HEK293 (cell line): ENCODE data around the gene ARMH2.

ENCODE experiments used
- CTCF ChIA-PET: fragments of 350-600 bp; formaldehyde crosslinking; extraction: SDS; loops from one replicate; lab custom pipeline; 2021; ENCODE audit warnings: antibody characterized with exemption; lab: Yijun Ruan, JAX
- POLR2A ChIA-PET: fragments of 300-600 bp; formaldehyde crosslinking; extraction: SDS; loops from one replicate; lab custom pipeline; 2020; ENCODE audit warnings: antibody characterized with exemption, inconsistent platforms; lab: Yijun Ruan, JAX
- H3K27ac ChIP-seq: fragments of 200-500 bp; sonication (Bioruptor generic); 2 replicates; pipeline ENCODE4 v1.5.1; 2014; ENCODE audit warnings: low read depth, low read length, control low read depth, inconsistent platforms; ENCODE audit errors: extremely low read depth
- H3K36me3 ChIP-seq, 2 experiments: fragments of 200-500 bp in 1 of 2; sonication (Bioruptor generic) in 1 of 2; 1 replicate in 1 of 2; 2 replicates in 1 of 2; pipeline ENCODE4 v1.5.1; 2014 to 2017; ENCODE audit warnings: inconsistent platforms in 2 of 2, low read length in 2 of 2; ENCODE audit not compliant: control insufficient read depth in 2 of 2, insufficient read depth in 1 of 2
- H3K4me1 ChIP-seq: fragments of 200-500 bp; sonication (Bioruptor generic); 2 replicates; pipeline ENCODE4 v1.5.1; 2014; ENCODE audit warnings: mild to moderate bottlenecking, low read length, inconsistent platforms; ENCODE audit not compliant: control insufficient read depth, insufficient read depth
- H3K4me3 ChIP-seq: 2 replicates; pipeline ENCODE4 v1.5.1; 2011; ENCODE audit warnings: low read depth, mild to moderate bottlenecking, control low read depth, low read length, moderate library complexity
- H3K9me3 ChIP-seq: fragments of 200-500 bp; sonication (Bioruptor generic); 2 replicates; pipeline ENCODE4 v1.5.1; 2014; ENCODE audit warnings: low read depth, low read length, inconsistent platforms; ENCODE audit not compliant: control insufficient read depth, insufficient read depth
- GFI1B ChIP-seq: fragments of 450-650 bp; formaldehyde crosslinking; IDR thresholded peaks from 2 replicates; pipeline ENCODE4 v1.5.1; 2016; ENCODE audit warnings: missing biosample characterization, missing genetic modification characterization
- HOXA7 ChIP-seq: sonication (generic); formaldehyde crosslinking; IDR thresholded peaks from 2 replicates; pipeline ENCODE4 v1.8.1; 2022; ENCODE audit warnings: missing genetic modification reagents, borderline replicate concordance
- PATZ1 ChIP-seq: fragments of 450-650 bp; formaldehyde crosslinking; IDR thresholded peaks from 2 replicates; pipeline ENCODE4 v1.5.1; 2016; ENCODE audit warnings: missing biosample characterization, missing genetic modification characterization
- PRDM4 ChIP-seq: fragments of 450-650 bp; formaldehyde crosslinking; IDR thresholded peaks from 2 replicates; pipeline ENCODE4 v1.5.1; 2017; ENCODE audit warnings: missing biosample characterization, missing genetic modification characterization
- SETDB1 ChIP-seq: IDR thresholded peaks from one replicate; pipeline ENCODE4 v1.6.1; 2017; ENCODE audit warnings: mild to moderate bottlenecking, low read length, moderate library complexity, mixed read lengths; ENCODE audit not compliant: insufficient read length
- TCF7L2 ChIP-seq: IDR thresholded peaks from 2 replicates; pipeline ENCODE4 v1.6.1; 2011; ENCODE audit warnings: low read depth, mild to moderate bottlenecking, inconsistent platforms, low read length, moderate library complexity, borderline replicate concordance
- WT1 ChIP-seq: fragments of 450-650 bp; formaldehyde crosslinking; IDR thresholded peaks from 2 replicates; pipeline ENCODE4 v1.5.1; 2016; ENCODE audit warnings: missing biosample characterization, missing genetic modification characterization
- ZBTB17 ChIP-seq: fragments of 450-650 bp; formaldehyde crosslinking; IDR thresholded peaks from 2 replicates; pipeline ENCODE4 v1.5.1; 2016; ENCODE audit warnings: missing biosample characterization, missing genetic modification characterization
- ZFHX2 ChIP-seq: fragments of 450-650 bp; formaldehyde crosslinking; conservative IDR thresholded peaks from 2 replicates; pipeline ENCODE4 v1.5.1; 2016; ENCODE audit warnings: missing biosample characterization, missing genetic modification characterization
- ZNF112 ChIP-seq: fragments of 450-650 bp; formaldehyde crosslinking; IDR thresholded peaks from 2 replicates; pipeline ENCODE4 v1.5.0; 2017; ENCODE audit warnings: missing biosample characterization, missing genetic modification characterization
- ZNF211 ChIP-seq: fragments of 450-650 bp; formaldehyde crosslinking; IDR thresholded peaks from 2 replicates; pipeline ENCODE4 v1.5.1; 2016; ENCODE audit warnings: low read depth, missing biosample characterization, missing genetic modification characterization
- ZNF248 ChIP-seq: fragments of 450-650 bp; formaldehyde crosslinking; IDR thresholded peaks from 2 replicates; pipeline ENCODE4 v1.5.1; 2017; ENCODE audit warnings: missing biosample characterization, missing genetic modification characterization
- ZNF274 ChIP-seq, 2 experiments: fragments of 200-500 bp in 1 of 2; fragments of 450-650 bp in 1 of 2; sonication (Bioruptor generic) in 1 of 2; formaldehyde crosslinking in 1 of 2; IDR thresholded peaks; 2 replicates each; pipeline versions ENCODE4 v1.5.1 to v1.6.1; 2014 to 2016; ENCODE audit warnings: borderline replicate concordance in 1 of 2, inconsistent platforms in 1 of 2, low read length in 1 of 2, missing biosample characterization in 1 of 2, missing genetic modification characterization in 1 of 2
- ZNF280C ChIP-seq: fragments of 450-650 bp; formaldehyde crosslinking; IDR thresholded peaks from 2 replicates; pipeline ENCODE4 v1.5.1; 2016; ENCODE audit warnings: missing biosample characterization, missing genetic modification characterization
- ZNF558 ChIP-seq: fragments of 450-650 bp; formaldehyde crosslinking; IDR thresholded peaks from 2 replicates; pipeline ENCODE4 v1.5.1; 2016; ENCODE audit warnings: missing biosample characterization, missing genetic modification characterization
- ZNF639 ChIP-seq: fragments of 450-650 bp; formaldehyde crosslinking; IDR thresholded peaks from 2 replicates; pipeline ENCODE4 v1.5.1; 2016; ENCODE audit warnings: missing biosample characterization, missing genetic modification characterization
- ZNF704 ChIP-seq: fragments of 450-650 bp; formaldehyde crosslinking; IDR thresholded peaks from 2 replicates; pipeline ENCODE4 v1.5.1; 2016; ENCODE audit warnings: missing biosample characterization, missing genetic modification characterization
- ZSCAN18 ChIP-seq: fragments of 450-650 bp; formaldehyde crosslinking; IDR thresholded peaks from 2 replicates; pipeline ENCODE4 v1.5.1; 2016; ENCODE audit warnings: missing biosample characterization, missing genetic modification characterization

ARMH2 gene

GRCh38 chr6:24838081-24838480, 39.4 kb upstream of the ARMH2 start:
- CTCF ChIA-PET: no interaction called here
- Histone ChIP-seq H3K9me3 (no peaks in the 10 kb centered on the region), H3K27ac (no peak overlapping the region), H3K4me3 (no peak overlapping the region), H3K36me3 (no peaks in the 10 kb centered on the region), H3K4me1 (no peaks in the 10 kb centered on the region)
- POLR2A ChIA-PET: no interaction called here
- no peak for TF ChIP-seq ZNF248 (tag by site-specific recombination)
- no peak for TF ChIP-seq ZNF639 (tag by site-specific recombination)
- no peak for TF ChIP-seq TCF7L2
- TF ChIP-seq ZBTB17 (tag by site-specific recombination): no peak
- TF ChIP-seq GFI1B (tag by site-specific recombination): no peak
- TF ChIP-seq ZNF704 (tag by site-specific recombination): no peak
- TF ChIP-seq WT1 (tag by site-specific recombination): no peak
- TF ChIP-seq ZNF274 (IDR thresholded peaks at IDR 0.05; ENCODE audit: low read length): no peak
- no peak for TF ChIP-seq ZNF274 (tag by site-specific recombination; IDR thresholded peaks at IDR 0.05; ENCODE audit: borderline replicate concordance)
- TF ChIP-seq ZNF112: no peak
- no peak for TF ChIP-seq ZFHX2 (tag by site-specific recombination)
- no peak for TF ChIP-seq ZSCAN18
- TF ChIP-seq SETDB1: no peak
- no peak for TF ChIP-seq ZNF280C (tag by site-specific recombination)
- TF ChIP-seq PRDM4 (tag by site-specific recombination): no peak
- no peak for TF ChIP-seq PATZ1 (tag by site-specific recombination)
- no peak for TF ChIP-seq HOXA7 (CRISPR knock-in tag)
- no peak for TF ChIP-seq ZNF558 (tag by site-specific recombination)
- TF ChIP-seq ZNF211: no peak
